Testis (tissue), 3 donors: Measurements from ENCODE around the gene MMP24. TPM values are rescaled to one million over a fixed set of nuclear protein-coding genes. Genes with fewer than 3 reads are reported as not detected.
A peak's percentile ranks its signal among the peaks of the same experiment; 100 is the strongest.

Source experiments
- DNase-seq: peaks from one replicate; pipeline ENCODE4 v3.0.0-alpha.2; 2019
- H3K27ac ChIP-seq, 2 donors: fragments of 200-600 bp; sonication (generic); one replicate each; pipeline ENCODE4 v1.5.1; 2019
- H3K27me3 ChIP-seq: fragments of 200-600 bp; sonication (generic); one replicate; pipeline ENCODE4 v1.5.1; 2019
- H3K36me3 ChIP-seq: fragments of 200-600 bp; sonication (generic); one replicate; pipeline ENCODE4 v1.5.1; 2017; ENCODE audit warnings: low read depth; ENCODE audit errors: missing control alignments
- H3K4me1 ChIP-seq: fragments of 200-600 bp; sonication (generic); one replicate; pipeline ENCODE4 v1.5.1; 2019
- H3K4me3 ChIP-seq, 2 donors: fragments of 200-600 bp; sonication (generic); one replicate each; pipeline ENCODE4 v1.5.1; 2017 to 2019
- H3K9me3 ChIP-seq: fragments of 200-600 bp; sonication (generic); one replicate; pipeline ENCODE4 v1.5.1; 2017
- CTCF ChIP-seq, 3 experiments: fragments of 450-650 bp in 2 of 3; fragments of 200-600 bp in 1 of 3; sonication (generic) in 1 of 3; IDR thresholded peaks; one replicate each; pipeline ENCODE4 v1.5.1; 2016 to 2019; ENCODE audit warnings: antibody characterized with exemption in 3 of 3, mild to moderate bottlenecking in 2 of 3, moderate library complexity in 1 of 3
- POLR2A ChIP-seq: fragments of 450-650 bp; IDR thresholded peaks from one replicate; pipeline ENCODE4 v1.6.1; 2017; ENCODE audit warnings: antibody characterized with exemption, mild to moderate bottlenecking, moderate library complexity
- WGBS, 2 donors: methylation state at CpG; one replicate each; pipeline ENCODE4 v1.1.5; 2018; 5-methylcytosine and 5-hydroxymethylcytosine counted together
- intact Hi-C: fragments of 100-400 bp; cut with DNase I; formaldehyde crosslinking; loops from one replicate; pipeline ENCODE4 v1.15.1; 2023; ENCODE audit warnings: low total_unique reads
- polyA plus RNA-seq: library from polyadenylated mRNA; stranded (reverse); fragments of 350-450 nt; fragmentation: Illumina TruSeq; extraction: RNeasy Lipid Tissue Mini Kit (QIAGEN cat#74804); gene quantifications from one replicate; pipeline ENCODE4 v1.2.3, GENCODE V29; 2014; ENCODE audit warnings: low read depth, low replicate concordance; ENCODE audit not compliant: insufficient read depth
- total RNA-seq, 2 donors: library from RNA; depleted of rRNA; stranded (reverse); fragments of >200 nt; gene quantifications; one replicate each; pipeline ENCODE4 v1.2.3, GENCODE V29; 2016

Gene MMP24
- total and polyA plus RNA-seq, 3 donors from 2014 or later, result 1.1 to 2.2 (median 1.1) TPM

GRCh38 chr20:35263532-35264341 is 37.2 kb downstream of the MMP24 start:
- TF ChIP-seq CTCF (IDR thresholded peaks at IDR 0.05), result no peak
- no peaks in the 10 kb centered on the region for H3K9me3 ChIP-seq
- no peak overlapping the region for H3K27ac ChIP-seq
- WGBS, 2 donors, result 74 to 75% methylated on average over 2 to 17 of the region's 17 CpGs
- H3K27me3 ChIP-seq, result no peaks in the 10 kb centered on the region
- intact Hi-C loops, result no loop called here
- no peaks in the 10 kb centered on the region for H3K36me3 ChIP-seq
- no peak for DNase-seq
- no peak overlapping the region for H3K4me3 ChIP-seq
- H3K4me1 ChIP-seq, result no peaks in the 10 kb centered on the region

- no peak overlapping the region for H3K4me3 ChIP-seq
- WGBS, 2 donors, result 67 to 78% methylated on average over 1 of the region's 1 CpG
- no peaks in the 10 kb centered on the region for H3K9me3 ChIP-seq
- no peak for TF ChIP-seq CTCF (IDR thresholded peaks at IDR 0.05)
- TF ChIP-seq POLR2A, result no peak
- intact Hi-C loops, result no loop called here
- no peak for DNase-seq
- H3K27ac ChIP-seq, result no peak overlapping the region
- H3K36me3 ChIP-seq, result no peaks in the 10 kb centered on the region
- H3K4me1 ChIP-seq, result no peaks in the 10 kb centered on the region
- no peaks in the 10 kb centered on the region for H3K27me3 ChIP-seq
These were observed 38.3 kb downstream of the MMP24 start for GRCh38 chr20:35264755-35265154.

- H3K9me3 ChIP-seq, result no peaks in the 10 kb centered on the region
- H3K36me3 ChIP-seq, result no peaks in the 10 kb centered on the region
- DNase-seq, result no peak
- H3K27me3 ChIP-seq, result no peaks in the 10 kb centered on the region
- no peak overlapping the region for H3K27ac ChIP-seq
- TF ChIP-seq POLR2A (no peak), CTCF (IDR thresholded peaks at IDR 0.05) (no peak)
- no peaks in the 10 kb centered on the region for H3K4me1 ChIP-seq
- no peak overlapping the region for H3K4me3 ChIP-seq
- WGBS, 2 donors, result 73 to 94% methylated on average over 4 to 16 of the region's 16 CpGs
- intact Hi-C loops, result no loop called here
These were observed 40.6 kb downstream of the MMP24 start for GRCh38 chr20:35267092-35267491.

- Histone ChIP-seq H3K4me1 (no peaks in the 10 kb centered on the region), H3K36me3 (no peaks in the 10 kb centered on the region), H3K27ac (no peak overlapping the region), H3K9me3 (no peaks in the 10 kb centered on the region), H3K27me3 (no peaks in the 10 kb centered on the region), H3K4me3 (no peak overlapping the region)
- intact Hi-C loops, result no loop called here
- peak; percentile 71 for DNase-seq
- TF ChIP-seq POLR2A (no peak), CTCF (IDR thresholded peaks at IDR 0.05) (peak; percentile 42 to 66 (median 57))
- 62 to 73% methylated on average over 12 to 14 of the region's 14 CpGs for whole genome bisulfite sequencing, 2 donors
These were observed 42.7 kb downstream of the MMP24 start for GRCh38 chr20:35269055-35269781.
